ENCODE results near the gene SHANK3. TPM values are rescaled to one million over a fixed set of nuclear protein-coding genes. Genes with fewer than 3 reads are reported as not detected.
A peak's percentile ranks its signal among the peaks of the same experiment; 100 is the strongest.

Gene SHANK3
- total RNA-seq, 4 donors from 2014 or later = 8.6 to 101 (median 16.9) TPM

- peaks cover 0 to 5% of the 10 kb centered on the region in 2 donors for H3K4me1 ChIP-seq
- H3K36me3 ChIP-seq = no peaks in the 10 kb centered on the region
- H3K27me3 ChIP-seq = peaks cover 8% of the 10 kb centered on the region in 2 donors
- no peak for DNase-seq
- peak overlapping the region; percentile 48 to 66 for H3K27ac ChIP-seq
- intact Hi-C loops (cut with DNase I; ENCODE audit: low total_unique reads) = no loop called here
- peak overlapping the region; percentile 19 to 29 for H3K4me3 ChIP-seq
- no peaks in the 10 kb centered on the region for H3K9me3 ChIP-seq
- TF ChIP-seq POLR2A (IDR thresholded peaks at IDR 0.05) = no peak
- TF ChIP-seq, protein P1, sequence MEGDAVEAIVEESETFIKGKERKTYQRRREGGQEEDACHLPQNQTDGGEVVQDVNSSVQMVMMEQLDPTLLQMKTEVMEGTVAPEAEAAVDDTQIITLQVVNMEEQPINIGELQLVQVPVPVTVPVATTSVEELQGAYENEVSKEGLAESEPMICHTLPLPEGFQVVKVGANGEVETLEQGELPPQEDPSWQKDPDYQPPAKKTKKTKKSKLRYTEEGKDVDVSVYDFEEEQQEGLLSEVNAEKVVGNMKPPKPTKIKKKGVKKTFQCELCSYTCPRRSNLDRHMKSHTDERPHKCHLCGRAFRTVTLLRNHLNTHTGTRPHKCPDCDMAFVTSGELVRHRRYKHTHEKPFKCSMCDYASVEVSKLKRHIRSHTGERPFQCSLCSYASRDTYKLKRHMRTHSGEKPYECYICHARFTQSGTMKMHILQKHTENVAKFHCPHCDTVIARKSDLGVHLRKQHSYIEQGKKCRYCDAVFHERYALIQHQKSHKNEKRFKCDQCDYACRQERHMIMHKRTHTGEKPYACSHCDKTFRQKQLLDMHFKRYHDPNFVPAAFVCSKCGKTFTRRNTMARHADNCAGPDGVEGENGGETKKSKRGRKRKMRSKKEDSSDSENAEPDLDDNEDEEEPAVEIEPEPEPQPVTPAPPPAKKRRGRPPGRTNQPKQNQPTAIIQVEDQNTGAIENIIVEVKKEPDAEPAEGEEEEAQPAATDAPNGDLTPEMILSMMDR (IDR thresholded peaks at IDR 0.05) = no peak
Observed at GRCh38 chr22:50673231-50674129, 857 bp downstream of the SHANK3 start.

GRCh38 chr22:50674130-50674500 lies 1.5 kb downstream of the SHANK3 start:
- Histone ChIP-seq H3K27ac (peak overlapping the region in 1 of 2 donors; percentile 48), H3K27me3 (peaks cover 8% of the 10 kb centered on the region in 2 donors), H3K36me3 (no peaks in the 10 kb centered on the region), H3K9me3 (no peaks in the 10 kb centered on the region), H3K4me3 (peak overlapping the region in 1 of 2 donors; percentile 19), H3K4me1 (peaks cover 0 to 5% of the 10 kb centered on the region in 2 donors)
- intact Hi-C loops (cut with DNase I; ENCODE audit: low total_unique reads) = no loop called here
- TF ChIP-seq, protein P1 (IDR thresholded peaks at IDR 0.05) = no peak
- TF ChIP-seq POLR2A (IDR thresholded peaks at IDR 0.05) = no peak
- DNase-seq = no peak

GRCh38 chr22:50674606-50675552 lies 2.3 kb downstream of the SHANK3 start:
- Histone ChIP-seq H3K27ac (no peak overlapping the region), H3K4me1 (peaks cover 0 to 5% of the 10 kb centered on the region in 2 donors), H3K9me3 (no peaks in the 10 kb centered on the region), H3K36me3 (no peaks in the 10 kb centered on the region), H3K27me3 (peaks cover 8% of the 10 kb centered on the region in 2 donors), H3K4me3 (peak overlapping the region in 1 of 2 donors; percentile 27)
- DNase-seq = no peak
- intact Hi-C loops (cut with DNase I; ENCODE audit: low total_unique reads) = no loop called here
- TF ChIP-seq, protein P1 (IDR thresholded peaks at IDR 0.05) = no peak
- TF ChIP-seq POLR2A (IDR thresholded peaks at IDR 0.05) = peak in 1 of 2 donors; percentile 19

- no peak for DNase-seq
- H3K4me1 ChIP-seq = peaks cover 0 to 5% of the 10 kb centered on the region in 2 donors
- TF ChIP-seq, protein P1 (IDR thresholded peaks at IDR 0.05) = no peak
- TF ChIP-seq POLR2A (IDR thresholded peaks at IDR 0.05) = no peak
- no peaks in the 10 kb centered on the region for H3K36me3 ChIP-seq
- H3K4me3 ChIP-seq = peak overlapping the region in 1 of 2 donors; percentile 27
- H3K27ac ChIP-seq = no peak overlapping the region
- H3K27me3 ChIP-seq = peaks cover 8% of the 10 kb centered on the region in 2 donors
- intact Hi-C loops (cut with DNase I; ENCODE audit: low total_unique reads) = no loop called here
- no peaks in the 10 kb centered on the region for H3K9me3 ChIP-seq
Observed at GRCh38 chr22:50675553-50676179, 3.0 kb downstream of the SHANK3 start.
